CD8-positive, alpha-beta memory T cell (primary cell): Measurements from ENCODE around the gene ALX3. TPM values are rescaled to one million over a fixed set of nuclear protein-coding genes. Genes with fewer than 3 reads are reported as not detected.

Experiments used
- CTCF ChIA-PET: fragments of 350-600 bp; sonication (Branson Sonifier 250); formaldehyde crosslinking; loops from one replicate; lab custom pipeline; 2021; ENCODE audit warnings: antibody characterized with exemption; lab: Charles Lee
- POLR2A ChIA-PET: fragments of 350-600 bp; sonication (Branson Sonifier 250); formaldehyde crosslinking; loops from one replicate; lab custom pipeline; 2021; ENCODE audit warnings: antibody characterized with exemption; lab: Charles Lee
- DNase-seq, 5 donors: peaks; one replicate each; pipeline versions ENCODE4 v3.0.0 to v3.0.0-alpha.2; 2020 to 2022; ENCODE audit warnings: mixed read lengths in 1 of 5
- H3K27ac ChIP-seq: one replicate; pipeline ENCODE4 v1.7.0; 2013; ENCODE audit warnings: low read depth, mild to moderate bottlenecking, low read length, moderate library complexity
- H3K27me3 ChIP-seq: 2 replicates; pipeline ENCODE4 v1.7.0; 2013; ENCODE audit warnings: low read length, mild to moderate bottlenecking; ENCODE audit not compliant: insufficient read depth, poor library complexity, severe bottlenecking
- H3K36me3 ChIP-seq: 2 replicates; pipeline ENCODE4 v1.7.0; 2013; ENCODE audit warnings: mild to moderate bottlenecking, low read length, moderate library complexity; ENCODE audit not compliant: insufficient read depth
- H3K4me1 ChIP-seq: 2 replicates; pipeline ENCODE4 v1.7.0; 2013; ENCODE audit warnings: mild to moderate bottlenecking, low read length, moderate library complexity; ENCODE audit not compliant: insufficient read depth
- H3K4me3 ChIP-seq: 2 replicates; pipeline ENCODE4 v1.7.0; 2013; ENCODE audit warnings: mild to moderate bottlenecking, low read length
- H3K9me3 ChIP-seq: 2 replicates; pipeline ENCODE4 v1.7.0; 2013; ENCODE audit warnings: mild to moderate bottlenecking, low read length
- H3K27ac Mint-ChIP-seq, 8 donors: one replicate each; pipeline ENCODE4 v1.8.0; 2020 to 2021; ENCODE audit warnings: mixed read lengths in 8 of 8, mild to moderate bottlenecking in 6 of 8, inconsistent platforms in 3 of 8, moderate library complexity in 3 of 8
- H3K27me3 Mint-ChIP-seq, 2 donors: one replicate each; pipeline ENCODE4 v1.8.0; 2020 to 2021; ENCODE audit warnings: mixed read lengths in 2 of 2, mild to moderate bottlenecking in 1 of 2, moderate library complexity in 1 of 2
- H3K36me3 Mint-ChIP-seq, 3 donors: one replicate each; pipeline ENCODE4 v1.8.0; 2020 to 2021; ENCODE audit warnings: mixed read lengths in 3 of 3, inconsistent platforms in 1 of 3, mild to moderate bottlenecking in 1 of 3
- H3K4me1 Mint-ChIP-seq, 3 donors: one replicate each; pipeline ENCODE4 v1.8.0; 2020 to 2021; ENCODE audit warnings: mixed read lengths in 3 of 3, inconsistent platforms in 1 of 3, mild to moderate bottlenecking in 1 of 3
- H3K4me3 Mint-ChIP-seq, 7 donors: one replicate each; pipeline ENCODE4 v1.8.0; 2020 to 2021; ENCODE audit warnings: mixed read lengths in 7 of 7, mild to moderate bottlenecking in 6 of 7, moderate library complexity in 4 of 7, inconsistent platforms in 2 of 7
- H3K9me3 Mint-ChIP-seq, 5 donors: one replicate each; pipeline ENCODE4 v1.8.0; 2020 to 2022; ENCODE audit warnings: mixed read lengths in 5 of 5, mild to moderate bottlenecking in 3 of 5, moderate library complexity in 2 of 5, inconsistent platforms in 1 of 5
- polyA plus RNA-seq: library from polyadenylated mRNA; unstranded; fragments of 300-500 nt; fragmentation: Illumina TruSeq; gene quantifications from one replicate; pipeline ENCODE4 v1.2.3, GENCODE V29; 2021
- total RNA-seq, 2 experiments: library from RNA; stranded (reverse); gene quantifications; one replicate each; pipeline ENCODE4 v1.2.3, GENCODE V29; 2021

ALX3 gene
- total and polyA plus RNA-seq, 3 experiments from 2014 or later = not detected

DNA sequence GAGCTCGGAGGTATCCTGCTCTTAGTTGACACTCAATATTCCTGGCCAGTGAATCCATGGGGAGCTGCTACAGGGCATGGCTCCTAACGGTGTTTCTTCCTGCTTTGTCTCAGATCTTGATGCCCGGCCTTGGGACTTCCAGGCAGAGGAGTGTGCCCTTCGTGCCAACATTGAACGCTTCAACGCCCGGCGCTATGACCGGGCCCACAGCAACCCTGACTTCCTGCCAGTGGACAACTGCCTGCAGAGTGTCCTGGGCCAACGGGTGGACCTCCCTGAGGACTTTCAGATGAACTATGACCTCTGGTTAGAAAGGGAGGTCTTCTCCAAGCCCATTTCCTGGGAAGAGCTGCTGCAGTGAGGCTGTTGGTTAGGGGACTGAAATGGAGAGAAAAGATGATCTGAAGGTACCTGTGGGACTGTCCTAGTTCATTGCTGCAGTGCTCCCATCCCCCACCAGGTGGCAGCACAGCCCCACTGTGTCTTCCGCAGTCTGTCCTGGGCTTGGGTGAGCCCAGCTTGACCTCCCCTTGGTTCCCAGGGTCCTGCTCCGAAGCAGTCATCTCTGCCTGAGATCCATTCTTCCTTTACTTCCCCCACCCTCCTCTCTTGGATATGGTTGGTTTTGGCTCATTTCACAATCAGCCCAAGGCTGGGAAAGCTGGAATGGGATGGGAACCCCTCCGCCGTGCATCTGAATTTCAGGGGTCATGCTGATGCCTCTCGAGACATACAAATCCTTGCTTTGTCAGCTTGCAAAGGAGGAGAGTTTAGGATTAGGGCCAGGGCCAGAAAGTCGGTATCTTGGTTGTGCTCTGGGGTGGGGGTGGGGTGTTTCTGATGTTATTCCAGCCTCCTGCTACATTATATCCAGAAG is 16.7 kb downstream of the ALX3 start:
- CTCF ChIA-PET = interaction anchor here (0.9 to 3.2 kb wide), 13 partner anchors 9 to 52 kb away, joined by 3 to 17 read pairs (median 4); partner anchors contain the start of gene STRIP1
- Histone ChIP-seq H3K27ac (no peak overlapping the region), H3K9me3 (no peaks in the 10 kb centered on the region), H3K4me1 (no peaks in the 10 kb centered on the region), H3K27me3 (no peaks in the 10 kb centered on the region), H3K4me3 (no peak overlapping the region), H3K36me3 (peaks cover 65% of the 10 kb centered on the region)
- H3K4me3 Mint-ChIP-seq = no peak overlapping the region
- no peaks in the 10 kb centered on the region for H3K9me3 Mint-ChIP-seq
- peak overlapping the region in 4 of 8 donors; percentile 24 to 72 (median 41) for H3K27ac Mint-ChIP-seq
- POLR2A ChIA-PET = no interaction called here
- H3K36me3 Mint-ChIP-seq = peaks cover 13 to 98% (median 21%) of the 10 kb centered on the region in 3 donors
- H3K4me1 Mint-ChIP-seq = peaks cover 0 to 5% (median 1%) of the 10 kb centered on the region in 3 donors
- DNase-seq = peak; percentile 39 to 70 (median 57)
- peaks cover 0 to 2% of the 10 kb centered on the region in 2 donors for H3K27me3 Mint-ChIP-seq

DNA sequence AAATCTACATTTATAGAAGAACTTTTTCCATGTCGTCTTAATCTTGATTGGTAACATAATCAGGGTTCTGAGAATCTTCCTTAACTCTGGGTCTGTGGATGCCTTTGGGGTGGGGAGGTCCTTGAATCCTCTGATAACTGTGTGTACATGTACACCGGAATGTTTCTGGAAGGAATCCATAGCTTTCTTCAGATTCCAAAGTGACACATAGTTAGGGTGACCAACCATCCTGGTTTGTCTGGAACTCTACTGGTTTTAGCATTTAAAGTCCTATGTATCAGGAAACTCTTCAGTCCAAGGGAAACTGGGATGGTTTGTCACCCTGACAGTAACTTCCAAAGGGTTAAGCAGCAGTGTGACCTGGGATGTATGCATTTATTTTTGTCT is 19.2 kb downstream of the ALX3 start:
- H3K4me1 Mint-ChIP-seq = peaks cover 0 to 5% (median 1%) of the 10 kb centered on the region in 3 donors
- peaks cover 17 to 97% (median 31%) of the 10 kb centered on the region in 3 donors for H3K36me3 Mint-ChIP-seq
- no peak overlapping the region for H3K27ac ChIP-seq
- no peaks in the 10 kb centered on the region for H3K9me3 ChIP-seq
- H3K4me3 ChIP-seq = no peak overlapping the region
- DNase-seq = no peak
- H3K9me3 Mint-ChIP-seq = no peaks in the 10 kb centered on the region
- CTCF ChIA-PET = interaction anchor here (2.2 kb wide), 1 partner anchor 9 kb away, joined by 11 read pairs; no protein-coding TSS in a partner anchor
- peaks cover 74% of the 10 kb centered on the region for H3K36me3 ChIP-seq
- peaks cover 0 to 2% of the 10 kb centered on the region in 2 donors for H3K27me3 Mint-ChIP-seq
- H3K27me3 ChIP-seq = no peaks in the 10 kb centered on the region
- no peak overlapping the region for H3K4me3 Mint-ChIP-seq
- no peak overlapping the region for H3K27ac Mint-ChIP-seq
- POLR2A ChIA-PET = no interaction called here
- no peaks in the 10 kb centered on the region for H3K4me1 ChIP-seq

DNA sequence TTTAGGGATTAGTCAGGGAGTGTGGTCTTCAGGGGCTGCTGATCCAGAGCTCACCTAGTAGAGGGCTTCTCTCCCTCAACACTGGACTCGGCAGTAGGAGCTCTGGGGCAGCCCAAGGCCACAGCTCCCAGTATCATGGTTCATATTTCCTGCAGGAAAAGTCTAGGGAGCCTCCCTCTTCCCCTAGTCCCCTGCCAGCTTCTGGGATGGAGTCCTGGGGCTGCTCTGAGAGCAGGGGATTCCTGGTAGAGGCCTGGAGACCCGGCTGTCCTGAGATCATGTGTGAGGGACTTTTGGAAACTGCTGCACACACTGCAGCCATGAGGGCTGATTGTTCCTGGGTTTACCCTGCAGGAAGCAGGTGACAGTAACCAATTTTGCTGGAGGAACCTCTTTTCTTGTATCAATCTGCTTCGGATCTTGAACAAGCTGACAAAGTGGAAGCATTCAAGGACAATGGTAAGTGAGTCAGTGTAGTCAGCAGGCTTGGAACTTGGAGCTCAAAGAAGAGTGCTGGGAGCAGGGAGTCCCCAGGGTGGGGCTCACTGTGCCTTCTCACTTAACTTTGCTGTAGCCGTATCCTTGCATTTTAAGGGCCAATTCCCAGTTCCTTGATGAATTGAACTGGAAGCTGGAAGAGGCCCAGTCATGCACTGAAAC is 19.7 kb downstream of the ALX3 start:
- peaks cover 0 to 5% (median 1%) of the 10 kb centered on the region in 3 donors for H3K4me1 Mint-ChIP-seq
- H3K4me1 ChIP-seq = no peaks in the 10 kb centered on the region
- peaks cover 16 to 97% (median 30%) of the 10 kb centered on the region in 3 donors for H3K36me3 Mint-ChIP-seq
- peaks cover 72% of the 10 kb centered on the region for H3K36me3 ChIP-seq
- H3K27ac Mint-ChIP-seq = peak overlapping the region in 2 of 8 donors; percentile 47 to 52
- H3K27me3 ChIP-seq = no peaks in the 10 kb centered on the region
- H3K4me3 ChIP-seq = no peak overlapping the region
- H3K9me3 Mint-ChIP-seq = no peaks in the 10 kb centered on the region
- ChIA-PET CTCF (interaction anchor here (1.1 to 2.2 kb wide), 2 partner anchors 9 to 16 kb away, joined by 3 to 11 read pairs; partner anchors contain the start of gene STRIP1), POLR2A (no interaction called here)
- H3K27me3 Mint-ChIP-seq = peaks cover 0 to 2% of the 10 kb centered on the region in 2 donors
- no peak for DNase-seq
- no peak overlapping the region for H3K4me3 Mint-ChIP-seq
- no peak overlapping the region for H3K27ac ChIP-seq
- H3K9me3 ChIP-seq = no peaks in the 10 kb centered on the region

DNA sequence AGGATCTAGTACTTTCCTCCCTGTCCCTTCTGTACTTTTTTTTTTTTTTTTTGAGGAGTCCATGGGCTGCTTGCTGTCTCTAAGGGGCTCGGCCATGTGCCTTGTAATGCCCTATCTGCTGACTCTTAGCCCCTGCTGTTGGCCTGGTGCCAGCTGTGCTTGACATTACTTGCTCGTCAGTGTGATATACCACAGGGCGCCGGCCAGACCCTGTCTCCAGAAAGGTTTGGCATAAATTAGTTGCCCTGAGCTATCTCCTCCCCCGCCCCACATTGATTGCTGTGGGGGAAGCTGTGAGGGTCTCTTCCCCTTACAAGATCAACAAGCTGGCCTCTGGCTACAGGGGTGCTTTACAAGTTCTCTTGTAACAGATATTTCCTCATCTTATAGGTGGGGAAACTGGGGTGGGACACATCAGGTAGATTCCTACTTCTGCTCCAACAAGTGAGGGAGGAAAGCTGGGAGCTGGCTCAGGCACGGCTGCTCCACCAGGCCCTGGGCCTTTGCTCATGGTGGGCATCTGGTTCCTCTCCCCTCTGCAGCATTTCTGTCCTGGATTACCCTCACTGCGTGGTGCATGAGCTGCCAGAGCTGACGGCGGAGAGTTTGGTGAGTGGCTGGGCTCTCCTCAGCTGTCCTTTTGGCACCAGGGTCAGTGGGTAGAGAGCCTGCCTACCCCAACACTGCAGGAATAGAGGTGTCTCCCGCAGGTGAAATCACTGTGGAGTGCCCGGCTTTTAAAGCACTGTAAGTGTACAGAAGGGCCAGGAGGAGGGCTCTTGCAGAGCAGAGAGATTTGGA is 20.5 kb downstream of the ALX3 start:
- Histone ChIP-seq H3K27me3 (no peaks in the 10 kb centered on the region), H3K9me3 (no peaks in the 10 kb centered on the region), H3K4me3 (no peak overlapping the region), H3K36me3 (peaks cover 72% of the 10 kb centered on the region), H3K27ac (no peak overlapping the region), H3K4me1 (no peaks in the 10 kb centered on the region)
- CTCF ChIA-PET = interaction anchor here (1.1 to 2.2 kb wide), 2 partner anchors 10 to 15 kb away, joined by 3 to 11 read pairs; partner anchors contain the start of gene STRIP1
- Mint-ChIP-seq H3K4me3 (no peak overlapping the region), H3K36me3 (peaks cover 13 to 96% (median 32%) of the 10 kb centered on the region in 3 donors), H3K27me3 (peaks cover 0 to 2% of the 10 kb centered on the region in 2 donors), H3K27ac (peak overlapping the region in 3 of 8 donors; percentile 47 to 68 (median 61)), H3K4me1 (peaks cover 0 to 5% (median 1%) of the 10 kb centered on the region in 3 donors), H3K9me3 (no peaks in the 10 kb centered on the region)
- no peak for DNase-seq
- POLR2A ChIA-PET = no interaction called here

DNA sequence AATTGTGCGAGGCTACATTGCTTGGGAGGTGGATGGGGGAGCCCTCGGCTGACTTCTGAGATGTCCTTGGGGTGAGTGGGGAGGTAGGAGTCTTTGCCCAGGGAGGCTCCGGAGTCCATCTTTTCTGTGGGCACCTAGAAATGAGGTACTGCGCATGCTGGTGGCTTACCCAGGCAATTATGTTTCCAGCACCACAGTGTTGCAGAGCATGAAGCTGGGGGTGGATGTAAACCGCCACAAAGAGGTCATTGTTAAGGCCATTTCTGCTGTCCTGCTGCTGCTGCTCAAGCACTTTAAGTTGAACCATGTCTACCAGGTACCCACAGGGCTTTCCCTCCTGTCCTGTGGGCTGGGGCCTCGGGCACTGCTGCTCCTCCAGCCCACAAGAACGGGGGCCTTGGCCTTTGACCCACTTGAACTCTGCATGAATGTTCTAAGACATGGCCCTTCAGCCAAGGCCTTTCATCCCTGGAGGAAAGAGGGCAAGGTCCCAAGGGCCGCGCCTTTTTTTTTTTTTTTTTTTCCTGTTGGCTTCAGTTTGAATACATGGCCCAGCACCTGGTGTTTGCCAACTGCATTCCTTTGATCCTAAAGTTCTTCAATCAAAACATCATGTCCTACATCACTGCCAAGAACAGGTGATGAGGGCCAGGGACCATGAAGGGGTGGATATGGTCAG is 21.4 kb downstream of the ALX3 start:
- ChIA-PET POLR2A (no interaction called here), CTCF (interaction anchor here (1.2 to 2.2 kb wide), 2 partner anchors 11 to 19 kb away, joined by 3 to 11 read pairs; no protein-coding TSS in a partner anchor)
- Histone ChIP-seq H3K36me3 (peaks cover 70% of the 10 kb centered on the region), H3K4me3 (no peak overlapping the region), H3K27me3 (no peaks in the 10 kb centered on the region), H3K9me3 (no peaks in the 10 kb centered on the region), H3K27ac (no peak overlapping the region), H3K4me1 (no peaks in the 10 kb centered on the region)
- no peak for DNase-seq
- Mint-ChIP-seq H3K4me1 (peaks cover 0 to 5% (median 1%) of the 10 kb centered on the region in 3 donors), H3K4me3 (no peak overlapping the region), H3K27ac (no peak overlapping the region), H3K27me3 (peaks cover 0 to 2% of the 10 kb centered on the region in 2 donors), H3K36me3 (peaks cover 13 to 94% (median 36%) of the 10 kb centered on the region in 3 donors), H3K9me3 (no peaks in the 10 kb centered on the region)

DNA sequence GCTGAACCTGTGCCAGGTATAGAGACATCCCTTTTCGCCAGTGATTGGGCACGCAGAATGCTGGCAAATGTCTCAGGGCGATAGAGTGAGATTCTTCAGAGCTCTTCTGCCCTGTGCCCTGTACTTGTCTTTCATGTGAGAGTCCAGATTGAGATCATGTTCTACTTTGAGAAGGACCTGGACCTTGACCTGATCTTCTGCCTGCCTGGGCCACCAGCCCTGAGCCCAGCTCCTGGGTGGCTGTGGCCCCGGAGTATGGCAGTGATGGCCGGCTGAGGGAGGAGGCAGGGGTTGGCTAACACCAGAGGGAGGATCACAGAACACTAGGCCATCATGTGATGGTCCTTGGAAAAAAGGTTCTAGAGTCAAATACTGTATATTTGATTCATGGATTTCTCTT is 22.2 kb downstream of the ALX3 start:
- H3K9me3 Mint-ChIP-seq = no peaks in the 10 kb centered on the region
- Histone ChIP-seq H3K4me1 (no peaks in the 10 kb centered on the region), H3K27me3 (no peaks in the 10 kb centered on the region), H3K27ac (no peak overlapping the region), H3K9me3 (no peaks in the 10 kb centered on the region), H3K4me3 (no peak overlapping the region), H3K36me3 (peaks cover 70% of the 10 kb centered on the region)
- H3K36me3 Mint-ChIP-seq = peaks cover 7 to 94% (median 36%) of the 10 kb centered on the region in 3 donors
- H3K27ac Mint-ChIP-seq = peak overlapping the region in 1 of 8 donors; percentile 36
- CTCF ChIA-PET = interaction anchor here (1.2 kb wide), 1 partner anchor 19 kb away, joined by 3 read pairs; no protein-coding TSS in a partner anchor
- no peak overlapping the region for H3K4me3 Mint-ChIP-seq
- H3K27me3 Mint-ChIP-seq = peaks cover 0 to 2% of the 10 kb centered on the region in 2 donors
- no peak for DNase-seq
- POLR2A ChIA-PET = no interaction called here
- no peaks in the 10 kb centered on the region for H3K4me1 Mint-ChIP-seq

DNA sequence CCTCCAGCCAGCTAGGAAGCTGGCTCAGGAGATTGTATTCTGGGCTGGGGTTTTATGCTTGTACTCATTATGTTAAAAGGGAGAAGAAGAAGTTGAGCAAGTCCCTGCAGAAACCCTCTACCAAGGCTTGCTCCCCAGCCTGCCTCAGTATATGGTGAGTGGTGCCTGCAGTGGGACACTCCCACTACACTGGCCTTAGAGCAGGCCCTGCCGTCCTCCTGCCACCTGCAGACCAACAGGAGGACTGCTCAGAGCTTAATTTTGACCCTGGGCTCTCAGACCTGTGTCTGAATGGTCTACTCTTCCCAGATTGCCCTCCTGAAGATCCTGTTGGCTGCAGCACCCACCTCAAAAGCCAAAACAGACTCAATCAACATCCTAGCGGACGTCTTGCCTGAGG is 23.0 kb downstream of the ALX3 start:
- Histone ChIP-seq H3K4me1 (no peaks in the 10 kb centered on the region), H3K4me3 (no peak overlapping the region), H3K9me3 (no peaks in the 10 kb centered on the region), H3K36me3 (peaks cover 71% of the 10 kb centered on the region), H3K27ac (no peak overlapping the region), H3K27me3 (no peaks in the 10 kb centered on the region)
- H3K9me3 Mint-ChIP-seq = no peaks in the 10 kb centered on the region
- H3K36me3 Mint-ChIP-seq = peaks cover 7 to 94% (median 31%) of the 10 kb centered on the region in 3 donors
- ChIA-PET POLR2A (interaction anchor here (0.5 kb wide), 1 partner anchor 13 kb away, joined by 4 read pairs; no protein-coding TSS in a partner anchor), CTCF (interaction anchor here (1.0 to 1.2 kb wide), 2 partner anchors 13 to 18 kb away, joined by 3 read pairs; no protein-coding TSS in a partner anchor)
- H3K4me3 Mint-ChIP-seq = no peak overlapping the region
- H3K4me1 Mint-ChIP-seq = no peaks in the 10 kb centered on the region
- H3K27ac Mint-ChIP-seq = peak overlapping the region in 1 of 8 donors; percentile 18
- peaks cover 0 to 2% of the 10 kb centered on the region in 2 donors for H3K27me3 Mint-ChIP-seq
- no peak for DNase-seq
